Activated CD8-positive, alpha-beta memory T cell treated with anti-CD3 and anti-CD28 coated beads, Interleukin-2, amount 50 U/mL, for 1 hour (primary cell): ENCODE measurements around the gene EIF4G3.
"Not testable (repeated sequence)": the region's sequence is repeated elsewhere in the genome, so short reads cannot be mapped to it uniquely, and the experiment has no call there.

ENCODE experiments used
- DNase-seq: peaks from one replicate; pipeline ENCODE4 v3.0.0-alpha.2; 2020; ENCODE audit errors: extremely low read depth

Gene EIF4G3

DNA sequence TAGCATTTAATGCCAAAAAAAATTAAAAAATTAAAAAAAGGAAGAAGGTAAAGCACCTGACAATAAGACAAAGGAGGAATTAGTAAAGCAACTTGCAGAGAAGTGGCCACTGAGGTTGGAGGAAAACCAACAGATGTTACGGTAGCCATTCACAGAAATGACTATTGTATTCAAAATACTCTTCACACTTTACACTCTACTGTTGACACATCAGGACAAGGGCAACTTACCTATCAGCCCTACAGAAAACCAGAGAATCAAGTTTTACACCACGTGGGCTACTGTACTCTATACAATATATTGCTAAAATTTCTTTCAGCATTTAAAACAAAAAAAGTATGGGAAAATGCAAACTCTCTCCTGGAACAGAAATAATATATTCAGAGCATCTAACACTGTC lies 70.0 kb downstream of the EIF4G3 start:
- DNase-seq: no peak

DNA sequence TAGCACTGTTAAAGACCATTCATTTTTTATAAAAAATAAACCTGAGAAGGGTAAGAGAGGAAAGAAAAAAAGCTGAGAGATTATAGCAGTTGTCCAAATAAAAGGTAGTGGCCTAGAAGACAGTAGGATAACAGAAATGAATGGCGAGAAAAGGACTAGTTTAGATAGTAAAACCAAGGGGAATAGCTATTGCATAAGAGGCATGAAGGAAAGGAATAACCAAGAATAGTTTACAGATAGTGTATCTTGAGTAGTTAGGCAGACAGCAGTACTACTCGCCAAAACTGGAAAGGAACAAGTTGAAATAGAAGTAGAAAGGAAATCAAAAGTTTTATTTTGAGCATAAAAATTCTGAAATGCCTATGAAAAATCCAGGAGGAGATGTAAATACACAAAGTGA lies 70.5 kb downstream of the EIF4G3 start:
- DNase-seq: no peak

DNA sequence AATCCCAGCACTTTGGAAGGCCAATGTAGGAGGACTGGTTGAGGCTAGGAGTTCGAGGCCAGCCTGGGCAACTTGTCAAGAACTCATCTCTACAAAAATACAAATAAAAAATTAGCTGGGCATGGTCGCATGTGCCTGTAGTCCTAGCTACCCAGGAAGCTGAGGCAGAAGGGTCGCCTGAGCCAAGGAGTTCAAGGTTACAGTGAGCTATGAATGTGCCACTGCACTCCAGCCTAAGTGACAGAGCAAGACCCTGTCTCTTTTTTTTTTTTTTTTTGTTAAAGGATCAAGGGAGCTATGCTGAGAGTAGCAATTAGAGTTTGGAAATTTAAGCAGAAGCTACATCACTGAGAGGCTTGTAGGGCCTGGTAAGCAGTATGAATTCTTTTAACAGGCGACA lies 70.9 kb downstream of the EIF4G3 start:
- DNase-seq: no peak

DNA sequence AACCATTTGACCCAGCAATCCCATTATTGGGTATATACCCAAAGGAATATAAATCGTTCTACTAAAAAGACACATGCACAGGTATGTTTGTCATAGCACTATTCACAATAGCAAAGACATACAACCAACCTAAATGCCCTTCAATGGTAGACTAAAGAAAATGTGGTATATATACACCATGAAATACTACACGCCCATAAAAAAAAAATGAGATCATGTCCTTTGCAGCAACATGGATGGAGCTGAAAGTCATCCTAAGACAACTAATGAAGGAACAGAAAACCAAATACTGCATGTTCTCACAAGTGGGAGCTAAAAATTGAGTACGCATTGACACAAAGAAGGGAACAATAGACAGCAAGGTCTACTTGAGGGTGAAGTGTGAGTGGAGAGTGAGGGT lies 72.0 kb downstream of the EIF4G3 start:
- no peak for DNase-seq

DNA sequence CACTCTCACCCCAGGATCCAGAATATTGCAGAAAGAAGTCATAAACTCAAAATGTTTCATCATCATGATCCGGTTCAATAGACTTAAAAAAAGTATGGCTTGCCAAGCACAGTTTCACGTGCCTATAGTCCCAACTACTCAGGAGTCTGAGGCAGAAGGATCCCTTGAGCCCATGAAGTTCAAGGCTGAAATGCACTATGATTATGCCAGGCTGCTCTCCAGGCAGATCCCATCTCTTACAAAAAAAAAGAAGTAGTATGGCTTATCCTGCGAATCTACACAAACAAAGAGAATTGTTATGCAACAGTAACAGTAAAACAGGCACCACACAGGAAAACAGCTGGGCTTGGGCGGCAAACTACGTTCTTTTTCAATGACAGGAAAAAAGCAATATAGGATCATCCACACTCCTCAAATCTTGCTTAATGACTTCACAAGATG lies 76.2 kb downstream of the EIF4G3 start:
- no peak for DNase-seq

DNA sequence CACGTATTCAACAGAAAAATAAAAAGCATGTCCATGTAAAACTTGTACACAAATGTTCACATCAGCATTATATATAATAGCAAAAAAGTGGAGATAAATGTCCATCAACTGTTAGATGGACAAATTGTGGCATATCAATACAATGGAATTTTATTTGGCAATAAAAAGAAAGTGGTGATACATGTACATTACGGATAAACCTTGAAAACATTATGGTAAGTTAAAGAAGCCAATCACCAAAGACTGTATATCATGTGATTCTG lies 76.9 kb downstream of the EIF4G3 start:
- DNase-seq: no peak

DNA sequence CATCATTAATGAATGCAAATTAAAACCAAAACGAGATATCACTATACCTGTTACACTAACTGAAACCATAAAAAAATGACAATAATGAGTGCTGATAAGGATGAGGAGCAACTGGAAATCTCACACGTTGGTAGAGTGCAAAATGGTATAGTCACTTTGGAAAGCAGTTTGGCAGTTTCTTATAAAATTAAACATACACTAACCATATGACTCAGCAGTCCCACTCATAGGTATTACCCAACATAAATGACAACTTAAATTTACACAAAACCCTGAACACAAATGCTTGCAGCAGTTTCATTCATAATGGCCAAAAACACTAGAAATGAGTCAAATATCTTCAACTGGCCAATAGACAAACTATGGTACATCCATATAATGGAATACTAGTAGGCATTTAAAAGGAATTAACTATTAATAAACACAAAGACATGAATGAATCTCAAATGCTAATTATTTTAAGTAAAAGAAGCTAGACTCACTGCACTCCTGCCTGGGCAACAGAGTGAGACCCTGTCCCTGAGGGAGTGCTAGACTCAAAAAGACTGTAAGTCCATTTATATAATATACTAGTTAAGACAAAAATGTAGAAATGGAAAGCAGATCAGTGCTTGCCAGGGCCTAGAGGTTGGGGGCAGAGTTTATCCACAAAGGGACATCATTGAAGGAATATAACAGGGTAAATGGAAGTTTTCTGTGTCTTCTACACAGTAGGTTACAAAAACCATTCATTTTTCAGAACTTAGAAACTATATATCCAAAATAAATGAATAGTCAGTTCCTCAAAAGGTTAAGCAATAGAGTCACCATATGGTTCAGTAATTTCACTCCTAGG lies 77.4 kb downstream of the EIF4G3 start:
- no peak for DNase-seq

DNA sequence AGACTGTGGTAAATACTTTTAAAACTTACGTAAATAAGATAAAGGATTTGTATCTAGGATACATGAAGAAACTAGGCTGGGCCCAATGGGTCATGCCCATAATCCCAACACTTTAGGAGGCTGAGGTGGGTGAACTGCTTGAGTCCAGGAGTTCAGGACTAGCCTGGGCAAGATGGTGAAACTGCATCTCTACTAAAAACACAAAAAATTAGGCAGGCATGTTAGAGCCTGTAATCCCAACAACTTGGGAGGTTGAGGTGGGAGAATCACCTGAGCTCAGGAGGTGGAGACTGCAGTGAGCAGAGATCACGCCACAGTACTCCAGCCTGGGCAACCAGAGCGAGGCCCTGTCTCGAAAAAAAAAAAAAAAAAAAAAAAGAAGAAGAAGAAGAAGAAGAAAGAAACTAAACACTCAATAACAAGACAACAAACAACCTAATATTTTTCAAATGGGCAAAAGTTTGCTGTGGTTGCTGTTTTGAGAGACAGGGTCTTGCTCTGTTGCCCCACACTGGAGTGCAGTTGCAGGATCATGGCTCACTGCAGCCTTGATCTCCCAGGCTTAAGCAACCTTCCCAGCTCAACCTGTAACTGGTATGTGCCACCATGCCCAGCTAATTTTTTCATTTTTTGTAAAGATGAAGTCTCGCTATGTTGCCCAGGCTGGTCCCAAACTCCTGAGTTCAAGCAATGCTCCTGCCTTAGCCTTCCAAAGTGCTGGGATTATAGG lies 78.3 kb downstream of the EIF4G3 start:
- DNase-seq: no peak

DNA sequence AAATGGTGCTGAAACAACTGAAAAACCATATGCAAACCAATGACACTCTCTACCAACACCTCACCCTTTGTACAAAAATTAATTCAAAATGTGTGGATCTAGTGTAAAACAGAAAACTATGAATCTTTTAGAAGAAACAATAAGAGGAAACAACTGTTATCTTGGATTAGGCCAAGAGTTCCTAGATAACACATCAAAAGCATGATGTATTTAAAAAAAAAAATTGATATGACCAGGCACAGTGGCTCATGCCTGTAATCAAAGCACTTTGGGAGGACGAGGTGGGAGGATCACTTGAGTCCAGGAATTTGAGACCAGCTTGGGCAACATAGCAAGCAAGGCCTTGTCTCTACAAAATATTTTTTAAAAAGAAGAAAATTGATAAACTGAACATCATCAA lies 79.0 kb downstream of the EIF4G3 start:
- DNase-seq: no peak

DNA sequence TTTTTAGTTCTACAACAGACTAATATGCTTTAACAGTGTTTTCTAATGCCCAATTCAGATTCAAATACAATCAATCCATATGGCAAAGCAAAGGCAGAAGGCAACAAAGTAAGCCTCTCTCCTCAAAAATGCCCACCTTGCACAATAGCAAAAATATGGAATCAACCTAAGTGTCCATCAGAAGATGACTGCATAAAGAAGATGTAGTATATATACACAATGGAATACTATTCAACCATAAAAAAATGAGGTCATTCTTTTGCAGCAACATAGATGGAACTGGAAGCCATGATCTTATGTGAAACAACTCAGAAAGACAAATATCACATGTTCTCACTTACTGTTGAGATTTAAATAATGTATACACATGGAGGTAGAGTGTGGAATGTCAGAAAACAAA lies 80.7 kb downstream of the EIF4G3 start:
- no peak for DNase-seq

DNA sequence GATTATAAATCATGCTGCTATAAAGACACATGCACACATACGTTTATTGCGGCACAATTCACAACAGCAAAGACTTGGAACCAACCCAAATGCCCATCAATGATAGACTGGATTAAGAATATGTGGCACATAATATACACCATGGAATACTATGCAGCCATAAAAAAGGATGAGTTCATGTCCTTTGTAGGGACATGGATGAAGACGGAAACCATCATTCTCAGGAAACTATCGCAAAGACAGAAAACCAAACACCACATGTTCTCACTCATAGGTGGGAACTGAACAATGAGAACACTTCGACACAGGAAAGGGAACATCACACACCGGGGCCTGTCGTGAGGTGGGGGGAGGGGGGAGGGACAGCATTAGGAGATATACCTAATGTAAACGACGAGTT lies 82.4 kb downstream of the EIF4G3 start:
- DNase-seq: not testable (repeated sequence)

DNA sequence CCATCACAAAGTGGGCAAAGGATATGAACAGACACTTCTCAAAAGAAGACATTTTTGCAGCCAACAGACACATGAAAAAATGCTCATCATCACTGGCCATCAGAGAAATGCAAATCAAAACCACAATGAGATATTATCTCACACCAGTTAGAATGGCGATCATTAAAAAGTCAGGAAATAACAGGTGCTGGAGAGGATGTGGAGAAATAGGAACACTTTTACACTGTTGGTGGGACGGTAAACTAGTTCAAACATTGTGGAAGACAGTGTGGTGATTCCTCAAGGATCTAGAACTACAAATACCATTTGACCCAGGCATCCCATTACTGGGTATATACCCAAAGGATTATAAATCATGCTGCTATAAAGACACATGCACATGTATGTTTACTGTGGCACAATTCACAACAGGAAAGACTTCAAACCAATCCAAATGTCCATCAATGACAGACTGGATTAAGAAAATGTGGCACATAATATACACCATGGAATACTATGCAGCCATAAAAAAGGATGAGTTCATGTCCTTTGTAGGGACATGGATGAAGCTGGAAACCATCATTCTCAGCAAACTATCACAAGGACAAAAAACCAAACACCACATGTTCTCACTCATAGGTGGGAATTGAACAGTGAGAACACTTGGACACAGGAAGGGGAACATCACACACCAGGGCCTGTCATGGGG lies 83.3 kb downstream of the EIF4G3 start:
- not testable (repeated sequence) for DNase-seq

DNA sequence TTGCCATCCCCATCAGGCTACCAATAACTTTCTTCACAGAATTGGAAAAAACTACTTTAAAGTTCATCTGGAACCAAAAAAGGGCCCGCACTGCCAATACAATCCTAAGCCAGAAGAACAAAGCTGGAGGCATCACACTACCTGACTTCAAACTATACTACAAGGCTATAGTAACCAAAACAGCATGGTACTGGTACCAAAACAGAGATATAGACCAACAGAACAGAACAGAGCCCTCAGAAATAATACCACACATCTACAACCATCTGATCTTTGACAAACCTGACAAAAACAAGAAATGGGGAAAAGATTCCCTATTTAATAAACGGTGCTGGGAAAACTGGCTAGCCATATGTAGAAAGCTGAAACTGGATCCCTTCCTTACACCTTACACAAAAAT lies 84.2 kb downstream of the EIF4G3 start:
- DNase-seq: not testable (repeated sequence)

DNA sequence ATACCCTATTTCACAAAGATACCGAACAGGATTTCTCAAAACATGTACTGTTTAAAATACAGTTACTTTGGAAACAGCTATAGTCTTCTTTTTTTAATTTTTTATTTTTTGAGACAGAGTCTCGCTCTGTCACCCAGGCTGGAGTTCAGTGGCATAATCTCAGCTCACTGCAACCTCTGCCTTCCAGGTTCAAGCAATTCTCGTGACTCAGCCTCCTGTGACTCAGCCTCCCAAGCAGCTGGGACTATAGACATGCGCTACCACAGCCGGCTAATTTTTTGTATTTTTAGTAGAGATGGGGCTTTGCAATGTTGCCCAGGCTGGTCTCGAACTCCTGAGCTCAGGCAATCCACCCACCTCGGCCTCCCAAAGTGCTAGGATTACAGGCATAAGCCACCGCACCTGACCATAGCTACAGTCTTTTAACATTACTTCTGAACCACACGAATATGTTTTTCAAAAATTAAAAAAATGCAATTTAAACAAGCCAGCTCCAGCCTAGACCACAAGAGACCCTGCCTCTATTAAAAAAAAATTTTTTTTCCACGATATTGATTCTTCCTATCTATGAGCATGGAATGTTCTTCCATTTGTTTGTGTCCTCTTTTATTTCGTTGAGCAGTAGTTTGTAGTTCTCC lies 85.5 kb downstream of the EIF4G3 start:
- not testable (repeated sequence) for DNase-seq

DNA sequence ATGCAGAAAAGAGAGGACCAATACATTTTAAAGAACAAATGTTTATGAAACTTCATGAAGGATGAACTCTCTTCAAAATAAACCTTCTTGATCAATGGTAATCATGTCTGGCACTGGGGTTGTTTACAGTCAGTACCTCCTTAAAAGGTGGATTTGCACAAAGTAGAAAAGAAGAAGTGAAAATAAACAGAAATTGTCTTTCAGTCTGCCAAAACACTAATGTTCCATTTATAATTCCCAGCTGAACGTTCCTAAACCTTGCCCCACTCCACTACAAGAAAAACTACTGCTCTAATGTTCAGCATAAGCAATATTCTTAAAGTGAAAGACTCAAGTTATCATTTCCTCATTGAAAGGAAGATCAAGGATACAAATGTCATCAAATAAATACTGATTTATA lies 86.2 kb downstream of the EIF4G3 start:
- DNase-seq: no peak

DNA sequence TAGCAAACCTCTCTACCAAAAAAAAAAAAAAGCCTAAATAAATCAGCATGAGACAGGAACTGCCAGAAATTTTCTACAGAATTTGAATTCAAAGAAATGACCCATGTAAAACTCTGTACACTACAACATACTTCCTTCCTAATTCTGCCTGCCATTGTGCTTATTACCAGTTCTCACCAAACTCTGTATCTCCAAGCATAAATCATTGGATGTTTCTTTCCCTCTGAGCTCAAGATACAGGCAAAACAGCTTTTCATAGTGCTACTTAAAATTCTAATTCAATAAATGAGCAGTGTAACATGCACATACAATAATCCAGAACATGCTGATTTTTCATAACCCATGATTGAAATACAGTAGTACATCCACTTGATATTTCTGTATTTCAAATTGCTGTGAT lies 87.0 kb downstream of the EIF4G3 start:
- DNase-seq: no peak

DNA sequence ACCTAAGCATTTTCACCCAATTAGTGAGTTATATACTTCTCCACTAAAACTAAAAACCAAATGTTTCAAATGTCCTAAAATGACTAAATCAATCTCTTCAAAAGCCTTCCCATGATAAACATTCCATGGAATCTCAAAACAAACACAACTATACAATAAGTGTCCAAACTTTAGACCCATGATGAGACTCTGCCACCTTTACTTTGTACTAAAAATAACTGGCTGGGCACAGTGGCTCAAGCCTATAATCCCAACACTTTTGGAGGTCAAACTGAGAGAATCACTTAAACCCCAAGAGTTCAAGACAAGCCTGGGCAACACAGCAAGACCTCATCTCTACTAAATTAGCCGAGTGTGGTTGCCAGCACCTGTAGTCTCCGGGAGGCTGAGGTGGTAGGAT lies 87.4 kb downstream of the EIF4G3 start:
- no peak for DNase-seq

DNA sequence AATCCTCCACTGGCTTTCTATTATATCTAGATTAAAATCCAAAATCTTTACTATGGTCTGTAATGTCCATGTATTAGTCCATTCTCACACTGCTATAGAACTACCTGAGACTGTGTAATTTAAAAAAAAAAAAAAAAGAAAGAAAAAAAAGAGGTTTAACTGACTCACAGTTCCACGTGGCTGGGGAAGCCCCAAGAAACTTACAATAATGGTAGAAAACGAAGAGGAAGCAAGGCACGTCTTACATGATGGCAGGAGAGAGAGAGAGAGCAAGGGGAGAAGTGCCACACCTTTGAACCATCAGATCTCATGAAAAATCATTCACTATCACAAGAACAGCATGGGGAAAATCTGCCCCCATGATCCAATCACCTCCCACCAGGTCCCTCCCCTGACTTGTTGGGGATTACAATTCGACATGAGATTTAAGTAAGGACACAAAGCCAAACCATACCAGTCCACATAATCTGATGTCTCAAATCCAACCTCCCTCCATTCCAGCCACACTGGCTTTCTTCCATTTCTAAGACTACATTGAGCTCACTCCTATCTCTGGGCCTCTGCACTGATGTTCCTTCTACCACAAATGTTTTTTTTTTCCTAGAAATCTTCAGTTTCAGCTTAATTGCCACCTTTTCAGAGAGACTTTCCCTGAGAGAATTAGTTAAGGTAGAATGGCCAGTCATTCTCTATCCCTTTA lies 92.4 kb downstream of the EIF4G3 start:
- no peak for DNase-seq

DNA sequence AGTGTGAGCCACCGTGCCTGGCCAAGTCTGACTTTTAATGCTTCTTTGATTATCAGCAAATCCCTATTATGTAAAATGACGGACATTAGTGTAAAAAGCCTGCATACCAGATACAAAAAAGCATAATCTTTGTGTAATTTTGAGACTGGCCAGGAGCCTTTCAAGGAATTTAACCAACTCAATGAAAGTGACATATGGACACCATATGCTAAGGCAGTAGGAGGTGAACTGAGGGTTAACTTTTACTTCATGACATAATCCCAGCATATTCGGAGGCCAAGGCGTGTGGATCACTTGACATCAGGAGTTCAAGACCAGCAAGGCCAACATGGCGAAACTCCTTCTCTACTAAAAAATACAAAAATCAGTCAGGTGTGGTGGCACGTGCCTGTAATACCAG lies 94.6 kb downstream of the EIF4G3 start:
- DNase-seq: no peak

DNA sequence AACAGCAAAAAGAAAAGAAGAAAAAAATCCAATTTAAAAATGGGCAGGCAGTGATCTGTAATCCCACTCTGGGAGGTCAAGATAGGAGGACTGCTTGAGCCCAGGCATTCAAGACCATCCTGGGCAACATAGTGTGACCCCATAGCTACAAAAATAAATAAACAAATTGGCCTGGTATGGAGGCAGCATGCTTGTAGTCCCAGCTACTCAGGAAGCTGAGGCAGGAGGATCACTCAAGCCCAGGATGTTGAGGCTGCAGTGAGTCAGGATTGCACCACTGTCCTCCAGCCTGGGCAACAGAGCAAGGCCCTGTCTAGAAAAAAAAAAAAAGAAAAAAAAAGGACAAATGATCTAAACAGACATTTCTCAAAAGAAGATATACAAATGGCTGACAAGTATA lies 99.6 kb downstream of the EIF4G3 start:
- DNase-seq: no peak

DNA sequence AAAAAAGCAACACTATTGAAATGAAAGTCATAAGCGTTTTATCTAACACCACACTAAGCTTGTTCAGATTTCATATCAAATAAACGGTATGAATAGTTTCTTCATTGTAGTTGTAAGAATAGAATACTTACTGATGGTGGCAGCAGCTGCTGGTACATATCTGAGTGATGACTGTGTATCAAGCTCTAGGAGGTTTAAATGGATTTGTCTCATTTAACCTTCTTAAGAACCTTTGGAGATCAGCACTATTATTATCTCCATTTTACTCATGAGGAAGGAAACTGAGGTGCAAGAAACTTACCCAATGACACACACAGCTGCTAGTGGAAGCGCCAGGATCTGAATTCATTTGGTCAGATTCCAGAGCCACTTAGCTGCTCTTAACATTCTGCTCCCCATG lies 104.0 kb downstream of the EIF4G3 start:
- DNase-seq: no peak

DNA sequence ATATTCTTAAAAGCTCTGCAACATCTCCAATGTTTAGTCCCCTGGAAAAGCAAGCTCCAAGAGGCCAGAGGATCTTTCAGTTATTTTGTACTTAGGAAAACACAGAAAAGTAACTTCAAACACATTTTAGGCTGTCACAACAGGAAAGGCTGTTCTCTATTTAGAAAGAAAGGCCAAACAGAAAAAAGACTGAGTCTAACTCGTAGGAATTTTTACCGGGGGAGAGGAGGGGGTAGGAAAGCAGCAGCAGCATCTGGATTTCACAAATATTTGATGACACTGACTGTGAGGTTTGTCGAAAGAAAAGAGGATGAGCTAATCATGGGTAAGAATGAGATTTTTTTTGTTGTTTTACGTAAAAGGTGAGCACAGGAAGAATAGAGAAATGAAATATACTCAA lies 107.1 kb downstream of the EIF4G3 start:
- no peak for DNase-seq
